Activated naive CD4-positive, alpha-beta T cell treated with anti-CD3 and anti-CD28 coated beads, Interleukin-2, amount 10 ng/mL, durations not matched to agents 7 days and 5 days (primary cell): ENCODE results near the gene HTRA3.

Source experiments
- CTCF ChIA-PET: fragments of 350-600 bp; sonication (Branson Sonifier 250); formaldehyde crosslinking; loops from one replicate; lab custom pipeline; 2021; ENCODE audit warnings: antibody characterized with exemption; lab: Charles Lee
- DNase-seq: peaks from one replicate; pipeline ENCODE4 v3.0.0-alpha.2; 2020
- H3K27ac Mint-ChIP-seq: one replicate; pipeline ENCODE4 v1.8.0; 2021; ENCODE audit warnings: mild to moderate bottlenecking, moderate library complexity, mixed read lengths
- H3K27me3 Mint-ChIP-seq: one replicate; pipeline ENCODE4 v1.8.0; 2021; ENCODE audit warnings: mild to moderate bottlenecking, mixed read lengths
- H3K36me3 Mint-ChIP-seq: one replicate; pipeline ENCODE4 v1.8.0; 2021; ENCODE audit warnings: mixed read lengths
- H3K4me1 Mint-ChIP-seq: one replicate; pipeline ENCODE4 v1.8.0; 2021; ENCODE audit warnings: mixed read lengths
- H3K4me3 Mint-ChIP-seq: one replicate; pipeline ENCODE4 v1.8.0; 2021; ENCODE audit warnings: mild to moderate bottlenecking, moderate library complexity, mixed read lengths
- H3K9me3 Mint-ChIP-seq: one replicate; pipeline ENCODE4 v1.8.0; 2021; ENCODE audit warnings: mixed read lengths

The HTRA3 gene

DNA sequence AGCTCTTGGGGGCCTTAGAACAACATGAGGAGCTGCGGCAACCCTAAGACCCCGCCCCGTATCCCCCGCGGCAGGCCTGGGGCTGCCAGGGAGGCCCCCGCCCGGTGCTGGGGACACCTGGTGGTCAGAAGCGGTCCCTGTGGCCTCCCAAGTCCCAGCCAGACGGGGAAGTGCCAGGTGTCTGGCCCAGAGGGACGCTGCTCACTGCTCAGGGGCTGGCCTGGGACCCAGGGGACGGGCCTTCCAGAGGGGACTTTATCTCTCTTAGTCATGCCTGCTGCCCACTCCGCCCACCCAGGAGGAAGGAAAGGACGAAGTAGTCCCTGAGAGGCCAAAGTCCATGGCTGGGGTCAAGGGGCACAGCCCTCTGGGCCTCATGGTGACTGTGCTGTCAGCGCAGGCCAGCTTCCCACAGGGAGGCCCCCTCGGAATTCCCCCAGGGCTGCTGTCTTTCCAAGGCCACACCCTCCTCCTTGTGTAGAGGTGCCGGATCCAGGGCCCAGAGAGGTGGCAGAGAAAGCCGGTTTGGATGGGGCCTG lies 31.0 kb upstream of the HTRA3 start:
- Mint-ChIP-seq H3K36me3 (no peaks in the 10 kb centered on the region), H3K9me3 (no peaks in the 10 kb centered on the region), H3K4me3 (no peak overlapping the region), H3K4me1 (no peaks in the 10 kb centered on the region), H3K27ac (no peak overlapping the region), H3K27me3 (no peaks in the 10 kb centered on the region)
- DNase-seq, result no peak
- CTCF ChIA-PET, result no interaction called here

DNA sequence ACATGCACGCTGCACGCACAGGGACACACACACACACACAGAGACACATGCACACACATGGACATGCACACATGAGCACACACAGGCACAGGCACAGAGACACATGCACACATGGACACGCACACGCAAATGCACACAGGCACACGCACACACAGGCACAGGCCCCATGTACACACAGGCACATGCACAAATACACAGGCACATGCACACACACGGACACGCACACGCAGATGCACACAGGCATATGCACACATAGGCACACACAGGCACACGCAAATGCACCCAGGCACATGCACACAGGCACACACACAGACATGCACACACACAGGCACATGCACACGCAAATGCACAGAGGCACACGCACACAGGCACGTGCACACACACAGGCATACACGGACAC lies 30.3 kb upstream of the HTRA3 start:
- DNase-seq, result no peak
- no peaks in the 10 kb centered on the region for H3K36me3 Mint-ChIP-seq
- H3K4me3 Mint-ChIP-seq, result no peak overlapping the region
- CTCF ChIA-PET, result no interaction called here
- no peaks in the 10 kb centered on the region for H3K27me3 Mint-ChIP-seq
- no peak overlapping the region for H3K27ac Mint-ChIP-seq
- H3K4me1 Mint-ChIP-seq, result no peaks in the 10 kb centered on the region
- no peaks in the 10 kb centered on the region for H3K9me3 Mint-ChIP-seq

DNA sequence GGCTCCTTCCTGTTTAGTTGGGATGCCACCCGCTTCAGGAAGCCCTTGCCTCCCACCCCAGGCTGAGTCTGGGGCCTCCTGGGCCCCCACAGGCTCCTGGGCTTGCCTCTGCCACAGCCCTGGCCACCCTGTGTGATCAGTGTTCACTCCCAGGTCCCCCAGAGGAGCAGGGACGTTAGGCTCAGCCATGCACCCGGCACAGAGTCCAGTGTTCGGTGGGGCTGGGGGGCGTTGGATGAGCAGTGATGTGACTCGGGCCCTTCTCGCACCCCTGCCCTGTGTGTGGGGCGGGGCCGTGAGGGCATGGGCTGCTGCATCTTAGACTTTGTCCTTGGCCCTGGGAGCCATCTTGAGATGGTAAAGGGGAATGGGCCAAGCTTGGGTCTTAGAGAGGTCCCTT lies 29.9 kb upstream of the HTRA3 start:
- H3K27ac Mint-ChIP-seq, result no peak overlapping the region
- H3K9me3 Mint-ChIP-seq, result no peaks in the 10 kb centered on the region
- CTCF ChIA-PET, result no interaction called here
- DNase-seq, result no peak
- no peaks in the 10 kb centered on the region for H3K36me3 Mint-ChIP-seq
- no peaks in the 10 kb centered on the region for H3K4me1 Mint-ChIP-seq
- no peak overlapping the region for H3K4me3 Mint-ChIP-seq
- no peaks in the 10 kb centered on the region for H3K27me3 Mint-ChIP-seq

DNA sequence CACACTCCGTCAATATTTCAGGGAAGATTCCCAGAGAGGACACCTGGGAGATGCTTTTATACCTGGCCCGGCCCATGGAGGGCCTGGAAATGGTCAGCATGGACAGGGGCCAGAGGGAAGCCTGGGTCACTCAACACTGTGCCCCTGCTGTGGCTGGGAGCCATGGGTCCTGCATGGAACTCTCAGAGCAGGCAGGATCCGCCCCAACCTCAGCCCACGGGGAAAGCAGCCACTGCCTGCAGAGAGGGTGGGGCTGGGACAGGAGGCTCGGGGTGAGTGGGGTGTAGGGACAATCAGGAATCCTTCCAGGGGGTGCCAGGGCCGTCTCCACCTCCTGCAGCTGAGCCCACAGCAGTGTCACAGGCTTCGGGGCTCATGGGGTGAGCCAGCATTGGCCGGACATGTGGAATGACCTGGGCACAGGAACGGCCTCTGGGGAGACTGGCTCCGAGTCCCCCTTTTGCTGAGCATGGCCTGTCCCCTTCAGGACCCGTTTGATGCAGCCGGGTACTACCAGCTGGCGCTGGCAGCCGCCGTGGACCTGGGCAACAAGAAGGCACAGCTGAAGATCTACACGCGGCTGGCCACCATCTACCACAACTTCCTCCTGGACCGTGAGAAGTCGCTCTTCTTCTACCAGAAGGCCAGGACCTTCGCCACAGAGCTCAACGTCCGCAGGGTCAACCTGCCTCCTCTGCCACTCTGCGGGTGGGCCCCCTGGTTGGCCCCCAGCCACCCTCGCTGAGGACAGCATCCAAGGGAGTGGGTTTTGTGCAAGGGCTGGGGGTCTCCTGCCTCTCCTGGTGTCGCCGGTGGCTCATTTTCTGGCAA lies 29.1 kb upstream of the HTRA3 start:
- no peaks in the 10 kb centered on the region for H3K9me3 Mint-ChIP-seq
- H3K4me1 Mint-ChIP-seq, result no peaks in the 10 kb centered on the region
- H3K4me3 Mint-ChIP-seq, result no peak overlapping the region
- DNase-seq, result no peak
- H3K27me3 Mint-ChIP-seq, result no peaks in the 10 kb centered on the region
- H3K27ac Mint-ChIP-seq, result no peak overlapping the region
- CTCF ChIA-PET, result interaction anchor here (0.7 kb wide), 2 partner anchors 13 to 14 kb away, joined by 3 to 5 read pairs; no protein-coding TSS in a partner anchor
- no peaks in the 10 kb centered on the region for H3K36me3 Mint-ChIP-seq

DNA sequence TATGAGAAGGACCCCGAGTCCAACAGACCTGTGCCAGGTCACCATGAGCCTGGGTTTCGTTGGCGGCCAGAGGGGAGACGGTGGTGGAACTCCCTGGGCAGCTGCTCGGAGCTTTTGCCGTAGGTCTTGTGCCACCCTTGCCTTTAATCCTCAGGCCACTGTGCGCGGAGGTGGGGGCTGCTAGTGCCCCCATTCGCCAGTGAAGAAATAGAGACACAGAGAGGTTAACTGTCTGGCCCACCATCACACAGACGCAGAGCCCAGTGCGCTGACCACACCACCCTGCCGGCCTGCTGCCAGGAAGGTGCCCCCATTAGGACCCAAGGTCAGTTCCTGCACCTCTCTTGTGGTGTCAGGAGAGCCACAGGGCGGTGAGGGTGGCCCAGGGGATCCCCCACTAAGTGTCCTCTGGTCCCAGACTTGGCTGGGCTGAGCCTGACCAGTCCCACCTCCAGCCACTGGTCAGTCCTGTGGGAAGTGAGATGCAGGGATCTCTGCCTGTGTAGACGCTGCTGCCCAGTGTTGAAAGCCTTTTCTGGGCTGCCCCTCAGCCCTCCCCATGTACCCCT lies 28.3 kb upstream of the HTRA3 start:
- no peaks in the 10 kb centered on the region for H3K36me3 Mint-ChIP-seq
- H3K4me1 Mint-ChIP-seq, result no peaks in the 10 kb centered on the region
- no peaks in the 10 kb centered on the region for H3K27me3 Mint-ChIP-seq
- no peak overlapping the region for H3K4me3 Mint-ChIP-seq
- no peak overlapping the region for H3K27ac Mint-ChIP-seq
- CTCF ChIA-PET, result interaction anchor here (1.1 to 3.4 kb wide), 3 partner anchors 19 to 161 kb away, joined by 3 to 25 read pairs (median 3); no protein-coding TSS in a partner anchor
- no peaks in the 10 kb centered on the region for H3K9me3 Mint-ChIP-seq
- no peak for DNase-seq

DNA sequence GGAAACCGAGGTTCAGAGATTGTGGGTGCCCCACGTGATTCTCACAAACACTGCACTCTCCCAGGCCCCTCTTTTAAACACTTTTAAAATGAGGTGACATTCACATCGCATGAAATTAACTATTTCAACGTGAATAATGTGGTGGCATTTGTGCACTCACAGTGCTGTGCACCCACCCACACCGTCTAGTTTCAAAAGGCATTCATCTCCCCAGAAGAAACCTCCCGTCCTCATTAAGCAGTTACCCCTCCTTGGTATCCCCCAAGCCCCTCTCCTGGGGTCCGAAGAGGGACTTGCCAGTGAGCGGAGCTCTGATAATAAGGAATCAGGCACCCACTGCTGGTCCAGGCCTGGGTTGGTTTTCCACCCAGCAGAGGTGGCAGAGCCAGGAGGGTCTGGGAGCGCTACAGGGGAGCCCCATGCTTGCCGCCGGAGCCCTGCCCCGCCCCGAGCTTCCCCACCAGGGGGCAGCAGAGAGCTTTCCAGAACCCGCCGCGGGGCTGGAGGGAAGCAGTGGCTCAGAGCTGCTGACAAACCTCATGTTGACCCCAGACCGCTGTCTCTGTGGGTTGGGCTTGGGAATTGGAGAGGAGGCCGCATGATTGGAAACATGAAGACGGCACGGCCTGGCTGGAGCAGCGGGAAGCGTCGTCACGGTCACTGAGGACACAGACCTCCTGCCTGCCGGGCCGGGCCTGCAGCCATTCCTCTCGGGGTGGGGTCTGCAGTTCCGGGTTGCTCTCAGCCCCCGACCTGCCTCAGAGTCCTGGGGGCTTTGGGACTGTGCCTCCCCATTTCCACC lies 27.5 kb upstream of the HTRA3 start:
- CTCF ChIA-PET, result interaction anchor here (0.8 to 3.4 kb wide), 14 partner anchors 9 to 186 kb away, joined by 3 to 25 read pairs (median 3); no protein-coding TSS in a partner anchor
- H3K27ac Mint-ChIP-seq, result no peak overlapping the region
- no peaks in the 10 kb centered on the region for H3K9me3 Mint-ChIP-seq
- no peaks in the 10 kb centered on the region for H3K36me3 Mint-ChIP-seq
- no peak overlapping the region for H3K4me3 Mint-ChIP-seq
- H3K27me3 Mint-ChIP-seq, result no peaks in the 10 kb centered on the region
- peak; percentile 80 for DNase-seq
- no peaks in the 10 kb centered on the region for H3K4me1 Mint-ChIP-seq

DNA sequence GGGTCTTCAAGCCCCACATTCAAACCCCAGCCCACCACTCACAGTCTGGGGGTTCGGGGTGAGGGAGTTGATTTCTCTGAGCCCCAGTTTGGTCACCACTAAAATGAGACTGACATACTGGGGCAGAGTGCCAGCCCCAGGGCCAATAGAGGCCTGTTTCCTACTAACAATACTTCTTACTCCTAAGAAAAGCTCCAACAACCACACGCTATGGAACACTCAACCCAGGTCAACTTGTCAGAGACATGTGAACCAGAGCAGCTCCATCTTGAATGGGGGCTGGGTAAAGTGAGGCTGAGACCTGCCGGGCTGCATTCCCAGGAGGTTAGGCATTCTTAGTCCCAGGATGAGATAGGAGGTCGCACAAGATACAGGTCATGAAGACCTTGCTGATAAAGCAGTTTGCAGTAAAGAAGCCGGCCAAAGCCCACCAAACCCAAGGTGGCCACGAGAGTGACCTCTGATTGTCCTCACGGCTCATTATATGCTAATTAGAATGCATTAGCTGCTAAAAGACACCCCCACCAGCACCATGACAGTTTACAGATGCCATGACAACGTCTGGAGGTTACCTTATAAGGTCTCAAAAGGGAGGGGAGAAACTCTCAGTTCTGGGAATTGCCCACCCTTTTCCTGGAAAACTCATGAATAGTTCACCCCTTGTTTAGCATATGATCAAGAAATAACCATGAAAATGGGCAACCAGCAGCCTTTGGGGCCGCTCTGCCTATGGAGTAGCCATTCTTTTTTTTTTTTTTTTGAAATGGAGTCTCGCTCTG lies 26.6 kb upstream of the HTRA3 start:
- CTCF ChIA-PET, result interaction anchor here (0.8 to 3.4 kb wide), 15 partner anchors 10 to 185 kb away, joined by 3 to 25 read pairs (median 3); no protein-coding TSS in a partner anchor
- H3K9me3 Mint-ChIP-seq, result no peaks in the 10 kb centered on the region
- H3K27ac Mint-ChIP-seq, result no peak overlapping the region
- no peak for DNase-seq
- no peaks in the 10 kb centered on the region for H3K4me1 Mint-ChIP-seq
- H3K36me3 Mint-ChIP-seq, result no peaks in the 10 kb centered on the region
- H3K4me3 Mint-ChIP-seq, result no peak overlapping the region
- no peaks in the 10 kb centered on the region for H3K27me3 Mint-ChIP-seq

DNA sequence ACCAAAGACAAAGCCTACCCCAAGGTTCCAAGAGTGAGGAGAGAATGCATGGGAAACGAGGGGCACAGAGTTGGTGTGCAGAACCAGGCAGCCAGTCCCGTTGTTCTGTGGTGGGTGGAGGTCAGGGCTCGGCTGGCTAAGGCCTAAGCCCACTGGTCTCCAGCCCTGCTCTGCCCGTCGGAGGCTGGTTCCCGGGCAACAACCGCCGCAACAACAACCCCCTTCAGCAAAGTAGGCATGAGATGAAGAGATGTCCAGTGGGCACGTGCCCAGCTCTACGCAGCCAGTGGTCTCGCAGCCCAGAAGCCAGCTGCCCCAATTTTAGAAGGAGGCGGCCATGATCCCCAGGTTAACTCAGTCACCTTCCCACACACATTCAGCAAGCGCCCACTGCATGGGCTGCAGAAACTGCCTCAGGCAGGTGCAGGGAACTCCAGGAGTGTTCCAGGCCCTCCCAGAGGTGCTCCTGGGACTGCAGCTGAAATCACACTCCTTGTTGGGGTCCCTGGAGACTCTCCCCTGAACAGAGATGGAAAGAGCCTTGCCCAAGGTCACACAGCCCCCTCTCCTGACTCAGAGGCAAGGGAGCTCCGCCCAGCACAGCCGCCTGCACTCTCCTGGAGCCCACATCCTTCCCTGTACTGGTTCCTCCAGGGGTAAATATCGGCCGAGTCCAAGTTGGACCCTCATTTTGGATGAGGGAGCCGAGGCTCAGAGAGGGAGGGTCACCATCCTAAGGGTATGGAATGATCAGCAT lies 25.4 kb upstream of the HTRA3 start:
- Mint-ChIP-seq H3K9me3 (no peaks in the 10 kb centered on the region), H3K27ac (no peak overlapping the region), H3K36me3 (no peaks in the 10 kb centered on the region), H3K4me3 (no peak overlapping the region), H3K27me3 (no peaks in the 10 kb centered on the region), H3K4me1 (no peaks in the 10 kb centered on the region)
- no peak for DNase-seq
- CTCF ChIA-PET, result interaction anchor here (3.4 kb wide), 1 partner anchor 158 kb away, joined by 25 read pairs; no protein-coding TSS in a partner anchor

DNA sequence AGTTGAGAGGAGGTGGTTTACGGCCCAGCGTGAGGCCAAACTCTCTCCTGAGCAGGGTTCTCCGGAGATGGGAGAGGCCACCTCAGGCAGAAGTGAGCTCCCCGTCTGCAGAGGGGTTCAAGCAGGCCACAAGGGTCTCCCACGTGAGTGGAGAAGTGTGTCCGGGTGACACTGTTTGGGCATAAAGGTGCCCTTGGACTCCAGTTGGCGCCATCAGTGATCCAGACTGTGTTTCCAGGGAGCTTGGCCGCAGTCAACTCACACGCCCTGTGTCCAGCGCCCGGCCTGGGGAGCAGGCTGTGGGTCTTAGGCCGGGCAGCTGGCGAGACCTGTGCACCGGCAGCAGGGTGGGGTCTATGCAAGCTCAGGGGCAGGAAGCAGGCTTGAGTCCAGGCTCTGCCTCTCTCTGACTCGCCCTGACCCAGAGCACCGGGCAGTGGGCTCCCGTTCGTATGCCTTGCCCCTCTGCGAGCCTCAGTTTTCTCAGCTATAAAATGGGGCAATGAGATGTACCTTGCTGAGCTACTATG lies 24.6 kb upstream of the HTRA3 start:
- H3K4me3 Mint-ChIP-seq, result no peak overlapping the region
- no peak for DNase-seq
- H3K27me3 Mint-ChIP-seq, result no peaks in the 10 kb centered on the region
- H3K36me3 Mint-ChIP-seq, result no peaks in the 10 kb centered on the region
- H3K9me3 Mint-ChIP-seq, result no peaks in the 10 kb centered on the region
- H3K27ac Mint-ChIP-seq, result no peak overlapping the region
- H3K4me1 Mint-ChIP-seq, result no peaks in the 10 kb centered on the region
- CTCF ChIA-PET, result interaction anchor here (0.9 to 3.4 kb wide), 3 partner anchors 21 to 157 kb away, joined by 3 to 25 read pairs (median 3); no protein-coding TSS in a partner anchor

DNA sequence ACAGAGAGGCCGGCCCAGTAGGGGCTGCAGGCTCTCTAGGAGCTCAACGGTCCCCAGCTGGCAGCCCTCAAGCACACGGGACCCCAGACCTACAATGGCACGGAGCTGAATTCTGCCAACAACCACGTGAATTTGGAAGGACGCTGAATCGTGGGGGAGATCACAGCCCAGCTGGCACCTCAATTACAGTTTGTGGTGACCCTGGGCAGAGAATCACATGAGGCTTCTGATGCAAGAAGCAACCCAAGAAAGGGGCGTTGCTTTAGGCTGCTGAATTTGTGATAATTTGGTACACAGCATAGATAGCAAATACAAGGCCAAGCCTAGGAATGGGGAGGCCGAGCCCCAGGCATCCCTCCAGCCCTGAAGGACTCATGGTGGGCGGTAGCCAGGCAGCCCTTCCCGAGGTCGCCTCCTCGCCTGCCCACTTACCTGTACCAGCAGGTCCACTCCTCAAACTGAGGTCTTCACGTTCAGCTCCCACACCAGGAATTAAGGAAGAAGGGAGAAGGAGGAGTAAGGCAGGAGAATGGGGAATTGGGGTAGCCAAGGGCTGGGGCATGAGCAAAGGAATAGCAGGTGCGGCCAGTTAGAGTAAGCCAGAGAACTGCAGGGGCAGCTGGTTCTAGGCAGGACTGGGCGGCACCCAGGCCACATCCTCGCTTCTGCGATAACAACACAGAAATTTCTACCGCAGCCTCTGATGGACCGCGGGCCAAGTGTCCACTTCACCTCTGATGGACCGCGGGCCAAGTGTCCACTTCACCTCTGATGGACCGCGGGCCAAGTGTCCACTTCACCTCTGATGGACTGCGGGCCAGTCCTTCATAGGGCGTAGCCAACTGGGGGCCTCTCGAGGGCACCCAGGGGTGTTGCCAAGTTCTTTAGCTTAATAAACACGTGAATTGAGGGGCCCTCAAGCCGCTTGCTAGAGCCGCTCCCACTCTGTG lies 23.4 kb upstream of the HTRA3 start:
- Mint-ChIP-seq H3K36me3 (no peaks in the 10 kb centered on the region), H3K27ac (no peak overlapping the region), H3K4me3 (no peak overlapping the region), H3K9me3 (no peaks in the 10 kb centered on the region), H3K4me1 (no peaks in the 10 kb centered on the region), H3K27me3 (no peaks in the 10 kb centered on the region)
- DNase-seq, result no peak
- CTCF ChIA-PET, result interaction anchor here (0.8 to 1.3 kb wide), 3 partner anchors 20 to 195 kb away, joined by 3 read pairs; no protein-coding TSS in a partner anchor

DNA sequence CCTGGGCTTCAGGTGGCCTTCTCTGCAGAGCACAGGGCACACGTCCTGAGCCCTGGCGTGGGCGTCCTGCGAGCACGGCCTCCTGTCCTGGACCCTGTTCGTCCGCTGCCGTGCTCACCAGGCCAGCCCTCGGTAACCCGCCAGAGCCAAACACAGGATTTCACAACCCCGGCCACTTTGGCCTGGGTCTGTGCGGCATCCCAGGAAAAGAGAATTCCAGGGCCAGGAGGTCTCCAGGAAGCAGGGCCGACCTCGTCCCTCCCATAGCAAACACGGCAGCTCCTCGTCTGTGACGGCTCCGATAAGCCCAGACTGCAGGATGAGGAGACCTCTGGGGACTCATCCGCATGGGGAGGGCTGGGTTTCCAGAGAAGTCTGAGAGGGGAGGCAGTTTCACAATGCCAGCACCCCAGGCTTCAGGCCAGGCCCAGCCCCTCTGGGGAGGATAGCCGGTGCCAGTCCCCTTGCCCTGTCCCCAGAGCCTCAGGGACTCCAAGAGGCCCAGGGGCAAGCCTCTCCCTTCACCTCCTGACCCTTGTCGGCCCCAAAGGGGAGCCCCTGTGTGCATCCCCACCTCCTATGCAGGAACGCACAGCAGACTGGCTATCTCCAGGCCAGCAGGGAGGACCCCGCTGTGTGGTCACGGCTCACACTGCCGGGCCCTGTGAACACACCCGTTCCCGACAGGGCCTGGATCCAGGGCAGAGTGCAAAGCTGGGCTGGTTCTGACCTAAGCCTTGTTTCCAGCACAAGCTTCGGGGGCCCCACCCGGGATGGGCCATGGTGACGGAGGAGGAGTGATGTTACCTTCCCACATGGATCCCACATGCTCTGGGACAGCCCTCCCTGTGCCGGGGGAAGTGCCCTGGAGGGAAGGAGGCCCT lies 22.3 kb upstream of the HTRA3 start:
- Mint-ChIP-seq H3K4me1 (no peaks in the 10 kb centered on the region), H3K27me3 (no peaks in the 10 kb centered on the region), H3K27ac (no peak overlapping the region), H3K36me3 (no peaks in the 10 kb centered on the region), H3K4me3 (no peak overlapping the region), H3K9me3 (no peaks in the 10 kb centered on the region)
- CTCF ChIA-PET, result no interaction called here
- no peak for DNase-seq
